Measurements from ENCODE around the gene ITGB2.
"Not testable (repeated sequence)": the region's sequence is repeated elsewhere in the genome, so short reads cannot be mapped to it uniquely, and the experiment has no call there.

The ITGB2 gene

DNA sequence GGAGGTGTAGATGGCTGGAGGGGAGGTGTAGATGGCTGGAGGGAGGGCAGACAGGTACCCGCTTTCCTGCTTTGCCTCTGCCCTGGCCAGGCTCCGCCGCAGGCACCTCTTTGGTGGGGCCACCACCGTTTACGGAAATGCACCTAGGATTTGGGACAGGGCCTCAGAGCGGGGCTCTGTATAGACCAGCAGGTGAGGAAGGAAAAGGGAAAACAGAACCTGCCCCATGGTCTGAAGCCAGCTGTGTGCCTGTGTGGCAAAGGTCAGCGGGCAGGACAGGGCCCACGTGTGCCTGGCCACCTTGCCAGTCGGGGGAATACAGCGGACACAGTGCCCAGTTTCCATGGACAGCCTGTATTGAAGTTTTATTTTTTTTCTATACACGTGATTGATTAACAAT is 35.1 kb downstream of the ITGB2 start:
- TF ChIP-seq, protein P1, sequence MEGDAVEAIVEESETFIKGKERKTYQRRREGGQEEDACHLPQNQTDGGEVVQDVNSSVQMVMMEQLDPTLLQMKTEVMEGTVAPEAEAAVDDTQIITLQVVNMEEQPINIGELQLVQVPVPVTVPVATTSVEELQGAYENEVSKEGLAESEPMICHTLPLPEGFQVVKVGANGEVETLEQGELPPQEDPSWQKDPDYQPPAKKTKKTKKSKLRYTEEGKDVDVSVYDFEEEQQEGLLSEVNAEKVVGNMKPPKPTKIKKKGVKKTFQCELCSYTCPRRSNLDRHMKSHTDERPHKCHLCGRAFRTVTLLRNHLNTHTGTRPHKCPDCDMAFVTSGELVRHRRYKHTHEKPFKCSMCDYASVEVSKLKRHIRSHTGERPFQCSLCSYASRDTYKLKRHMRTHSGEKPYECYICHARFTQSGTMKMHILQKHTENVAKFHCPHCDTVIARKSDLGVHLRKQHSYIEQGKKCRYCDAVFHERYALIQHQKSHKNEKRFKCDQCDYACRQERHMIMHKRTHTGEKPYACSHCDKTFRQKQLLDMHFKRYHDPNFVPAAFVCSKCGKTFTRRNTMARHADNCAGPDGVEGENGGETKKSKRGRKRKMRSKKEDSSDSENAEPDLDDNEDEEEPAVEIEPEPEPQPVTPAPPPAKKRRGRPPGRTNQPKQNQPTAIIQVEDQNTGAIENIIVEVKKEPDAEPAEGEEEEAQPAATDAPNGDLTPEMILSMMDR (conservative IDR thresholded peaks at IDR 0.05): no peak

DNA sequence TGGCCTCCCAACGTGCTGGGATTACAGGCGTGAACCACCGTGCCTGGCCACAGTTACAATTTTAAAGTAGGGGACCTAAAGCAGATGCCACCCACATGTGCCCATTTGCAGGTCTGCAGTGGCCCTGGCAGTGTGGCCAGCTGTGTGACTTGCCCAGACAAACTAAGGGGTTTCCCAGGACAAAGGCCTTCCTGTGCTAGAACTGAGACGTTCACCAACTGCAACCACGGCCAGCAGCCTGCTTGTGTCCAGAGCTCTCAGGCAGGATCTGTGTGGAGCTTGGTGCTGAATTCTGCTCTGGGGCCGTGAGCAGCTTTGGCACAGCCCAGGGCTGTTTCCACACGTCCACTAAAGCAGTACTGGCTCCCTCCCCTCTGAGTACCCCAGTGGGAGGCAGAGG is 36.6 kb downstream of the ITGB2 start:
- TF ChIP-seq, protein P1 (conservative IDR thresholded peaks at IDR 0.05): no peak

More for the DNA sequence above, 35.1 kb downstream of the ITGB2 start:
- no peak overlapping the region for H3K27ac ChIP-seq

DNA sequence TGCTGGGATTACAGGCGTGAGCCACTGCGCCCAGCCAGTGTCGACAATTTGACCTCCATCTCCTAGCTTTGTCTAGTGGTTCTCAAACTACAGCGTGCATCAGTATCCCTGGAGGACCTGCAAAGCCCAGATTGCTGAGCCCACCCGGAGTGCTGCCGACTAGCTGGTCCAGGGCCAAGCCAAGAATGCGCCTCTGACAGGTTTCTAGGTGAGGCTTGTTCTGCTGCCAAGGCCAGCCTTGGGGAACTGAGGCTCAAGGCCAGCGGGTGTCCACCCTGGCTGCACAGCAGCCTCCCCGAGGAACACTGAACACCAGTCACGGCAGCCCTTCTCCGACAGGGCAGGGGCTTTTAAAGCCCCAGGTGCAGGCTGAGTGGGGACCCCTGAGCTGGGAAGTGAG is 37.4 kb downstream of the ITGB2 start:
- H3K27ac ChIP-seq: no peak overlapping the region
- TF ChIP-seq, protein P1 (conservative IDR thresholded peaks at IDR 0.05): no peak

More for the DNA sequence above, 36.6 kb downstream of the ITGB2 start:
- H3K27ac ChIP-seq: no peak overlapping the region

DNA sequence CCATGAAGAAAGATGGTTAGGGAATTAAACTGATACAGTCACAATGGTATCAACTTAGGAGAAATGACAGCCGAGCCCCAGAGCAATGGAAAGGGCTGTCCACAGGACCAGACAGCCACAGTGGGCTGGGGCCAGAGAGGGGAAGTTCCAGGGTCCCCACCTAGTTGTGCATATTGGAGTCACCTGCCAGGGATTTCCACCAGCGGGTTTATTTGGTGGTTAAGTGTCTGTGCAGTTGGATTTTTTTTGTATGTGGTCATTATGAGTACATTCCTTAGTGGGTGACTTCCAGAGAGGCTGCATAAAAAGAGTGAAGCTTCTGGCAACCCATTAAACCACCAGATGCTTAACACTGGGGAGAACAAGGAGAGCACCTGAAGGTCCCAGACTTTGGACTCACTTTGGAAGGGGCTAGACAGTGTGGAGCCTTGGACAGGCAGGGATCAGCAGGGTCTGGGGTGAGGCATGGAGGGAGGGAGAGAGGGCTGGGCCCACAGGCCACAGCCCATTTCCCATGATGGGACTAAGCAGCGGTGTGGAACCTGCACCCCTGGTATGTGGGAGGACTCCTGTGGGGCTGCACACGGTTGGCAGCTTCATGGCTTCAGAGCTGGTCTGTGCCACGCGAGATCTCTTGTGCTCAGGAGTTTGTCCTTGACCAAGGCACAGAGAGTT is 39.4 kb downstream of the ITGB2 start:
- no peak overlapping the region for H3K27ac ChIP-seq
- TF ChIP-seq, protein P1 (conservative IDR thresholded peaks at IDR 0.05): no peak

DNA sequence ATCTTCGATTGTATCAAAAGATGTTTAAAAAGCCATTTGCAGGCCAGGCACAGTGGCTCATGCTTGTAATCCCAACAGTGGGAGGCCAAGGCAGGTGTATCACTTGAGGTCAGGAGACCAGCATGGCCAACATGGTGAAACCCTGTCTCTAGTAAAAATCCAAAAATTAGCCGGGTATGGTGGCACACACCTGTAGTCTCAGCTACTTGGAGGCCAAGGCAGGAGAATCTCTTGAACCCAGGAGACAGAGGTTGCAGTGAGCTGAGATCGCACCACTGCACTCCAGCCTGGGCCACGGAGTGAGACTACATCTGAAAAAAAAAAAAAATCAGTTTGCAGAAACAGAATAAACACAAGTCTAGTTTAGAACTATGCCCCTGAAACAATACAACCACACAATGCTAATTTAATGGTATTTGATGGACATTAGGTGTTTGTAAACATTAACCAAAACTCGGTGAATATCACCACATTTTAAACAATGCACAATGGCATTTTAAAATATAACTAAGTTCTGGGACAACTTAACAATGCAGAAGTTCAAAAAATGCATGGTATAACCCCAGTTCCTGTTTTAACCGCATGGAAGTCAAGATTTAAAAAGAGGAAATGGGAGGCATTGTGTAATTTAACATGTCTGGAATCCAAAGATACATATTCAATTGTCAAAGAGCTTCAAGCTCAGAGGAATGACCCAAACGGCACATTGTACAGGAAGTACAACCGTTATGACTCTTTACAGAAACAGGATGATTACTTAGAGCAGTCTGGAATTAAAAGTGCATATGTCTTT is 40.1 kb downstream of the ITGB2 start:
- H3K27ac ChIP-seq: no peak overlapping the region
- TF ChIP-seq, protein P1 (conservative IDR thresholded peaks at IDR 0.05): no peak

DNA sequence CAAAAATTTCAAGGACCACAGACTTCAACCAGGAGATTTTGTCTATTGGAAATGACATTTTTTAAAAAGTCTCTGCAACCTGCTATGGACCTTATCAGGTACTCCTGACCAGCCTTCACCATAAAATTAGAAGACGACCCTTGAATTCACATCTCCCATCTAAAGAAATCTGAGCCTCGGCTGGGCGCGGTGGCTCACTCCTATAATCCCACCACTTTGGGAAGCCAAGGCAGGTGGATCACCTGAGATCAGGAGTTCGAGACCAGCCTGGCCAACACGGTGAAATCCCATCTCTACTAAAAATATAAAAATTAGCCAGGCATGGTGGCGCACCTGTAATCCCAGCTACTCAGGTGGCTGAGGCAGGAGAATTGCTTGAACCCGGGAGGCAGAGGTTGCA is 41.5 kb downstream of the ITGB2 start:
- not testable (repeated sequence) for H3K27ac ChIP-seq

DNA sequence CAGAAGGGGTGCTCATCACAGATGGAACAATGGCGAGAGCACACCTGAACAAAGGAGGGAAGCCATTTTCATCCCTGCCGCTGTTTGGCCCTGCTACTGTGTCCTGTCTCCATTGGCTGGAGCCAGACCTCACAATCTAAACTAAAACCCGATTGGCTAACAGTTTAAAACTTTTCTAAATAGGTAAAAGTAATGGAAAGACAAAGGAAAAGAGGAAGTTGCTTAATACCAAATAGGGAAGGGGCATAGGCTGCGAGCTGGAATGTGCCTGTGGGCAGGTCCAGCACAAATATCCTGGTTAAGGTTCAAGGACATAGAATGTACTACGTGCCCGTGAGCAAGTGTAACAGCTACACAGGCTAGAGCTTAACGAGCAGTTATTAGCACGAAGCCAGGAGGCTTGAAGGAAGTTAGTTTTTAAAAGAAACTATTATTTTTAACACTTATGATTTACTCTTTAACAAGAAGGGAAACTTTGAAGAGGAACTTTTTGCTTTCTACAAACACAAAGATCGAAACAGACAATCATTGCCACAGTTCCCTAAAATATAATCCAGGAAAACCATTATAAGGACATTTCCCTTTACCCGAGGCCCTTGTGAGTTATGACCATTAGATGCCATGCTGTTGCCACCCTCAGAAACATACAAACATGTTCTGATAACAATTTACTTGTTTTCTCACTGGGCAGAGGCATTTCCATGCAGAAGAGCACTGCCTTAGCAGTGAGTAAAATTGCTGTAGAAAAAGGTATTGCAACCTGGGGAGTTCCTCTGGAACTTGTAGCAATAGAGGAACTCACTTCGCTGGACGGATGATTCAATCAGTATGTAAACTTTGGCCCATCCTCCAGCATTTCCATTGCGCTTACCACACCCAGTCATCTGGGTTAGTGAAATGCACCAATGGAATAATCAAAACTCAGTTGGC is 42.4 kb downstream of the ITGB2 start:
- TF ChIP-seq, protein P1 (conservative IDR thresholded peaks at IDR 0.05): no peak
- H3K27ac ChIP-seq: no peak overlapping the region
